ENCODE measurements around the gene KLHL12. TPM values are rescaled to one million over a fixed set of nuclear protein-coding genes. Genes with fewer than 3 reads are reported as not detected.

KLHL12 gene
- total and polyA plus RNA-seq, 2 donors (not counting 1 experiment from before 2014, with no cell fraction given): 14.6 to 25.5 TPM

DNA sequence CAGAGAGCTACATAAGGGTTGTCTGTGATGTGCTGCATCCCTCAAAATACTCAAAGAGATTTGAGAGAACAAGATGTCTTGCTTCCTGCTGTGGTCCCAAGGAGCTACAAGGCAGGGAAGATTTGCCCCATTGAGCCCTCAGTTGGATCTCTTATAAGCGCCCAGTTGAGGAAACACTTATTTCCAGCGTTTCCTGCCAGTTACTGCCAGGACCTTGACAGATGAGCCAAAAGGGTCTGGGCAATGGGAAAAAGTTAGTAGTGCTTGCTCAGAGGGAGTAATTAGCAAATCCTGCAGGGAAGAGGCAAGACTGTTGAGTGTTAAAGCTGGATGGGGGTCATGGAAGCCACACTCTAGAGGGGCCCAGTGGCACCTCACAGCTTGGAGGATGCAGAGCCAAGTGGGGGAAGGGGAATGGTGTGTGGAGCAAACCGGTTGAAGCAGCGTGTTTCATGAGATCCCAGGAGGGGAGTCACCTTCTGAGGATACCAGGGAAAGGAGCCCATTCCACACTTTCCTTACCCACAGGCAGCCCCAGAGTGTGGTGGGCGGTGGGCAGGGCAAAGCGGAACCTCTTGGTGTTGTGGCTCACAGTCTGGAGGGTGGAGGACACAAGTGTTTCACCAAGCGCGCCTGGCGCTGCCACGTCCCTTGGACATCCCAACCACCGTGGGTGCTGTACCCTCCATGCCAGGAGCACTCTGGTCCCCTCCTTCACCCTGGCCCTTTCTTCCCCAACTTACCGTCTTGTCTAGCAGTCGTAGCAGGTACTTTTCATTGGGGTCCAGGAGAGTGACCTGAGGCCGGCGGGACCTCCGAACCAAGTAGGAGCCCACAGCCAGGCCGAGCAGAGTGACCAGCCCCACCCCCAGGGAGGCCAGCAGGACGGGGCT, 39.2 kb upstream of the KLHL12 start:
- WGBS (ENCODE audit: insufficient coverage): 49% methylated on average over 15 of the region's 18 CpGs
- H3K79me2 ChIP-seq (ENCODE audit: control insufficient read depth, insufficient read depth, low read length): no peaks in the 10 kb centered on the region
- intact Hi-C loops (cut with micrococcal nuclease): loop anchor here (5.0 to 10.0 kb wide), 2 partner anchors 61 to 801 kb away; partner anchors contain the start of genes PPFIA4 and PTPN7
- Mint-ChIP-seq H3K27ac (peak overlapping the region; percentile 81), H3K4me3 (peak overlapping the region; percentile 97), H3K9me3 (ENCODE audit: insufficient read depth) (no peaks in the 10 kb centered on the region), H3K4me1 (peaks cover 39% of the 10 kb centered on the region), H3K27me3 (no peaks in the 10 kb centered on the region)
- peaks cover 28 to 38% of the 10 kb centered on the region in 2 donors for H3K4me1 ChIP-seq (ENCODE audit: control insufficient read depth in 2 of 2, insufficient read depth in 2 of 2, low read length in 2 of 2)
- H3K4me2 ChIP-seq (replicated peaks; ENCODE audit: low read depth, low read length, poor library complexity, severe bottlenecking): peak overlapping the region; percentile 98
- peaks cover 4 to 21% of the 10 kb centered on the region in 2 experiments for H3K36me3 ChIP-seq (replicated peaks in 1 of 2; ENCODE audit: control extremely low read depth in 1 of 2, control insufficient read depth in 1 of 2, extremely low read depth in 1 of 2, insufficient read depth in 2 of 2, low read length in 1 of 2)
- peak overlapping the region; percentile 96 for H2AFZ ChIP-seq (ENCODE audit: insufficient read depth, low read depth, low read length, poor library complexity, severe bottlenecking)
- ChIA-PET CTCF (no interaction called here), POLR2A (no interaction called here)
- no peaks in the 10 kb centered on the region for H3K9me3 ChIP-seq (ENCODE audit: control extremely low read depth in 1 of 3, control insufficient read depth in 2 of 3, insufficient read depth in 1 of 3, low read length in 2 of 3)
- H3K27ac ChIP-seq (ENCODE audit: low read length in 2 of 2): peak overlapping the region; percentile 80 to 86
- H3K27me3 ChIP-seq (replicated peaks in 1 of 4; ENCODE audit: control extremely low read depth in 1 of 4, control insufficient read depth in 3 of 4, insufficient read depth in 4 of 4, low read length in 3 of 4): no peaks in the 10 kb centered on the region
- ATAC-seq (ENCODE audit: low read depth) (no peak), DNase-seq (no peak)
- peak overlapping the region in 4 of 5 experiments; percentile 80 to 88 (median 86) for H3K4me3 ChIP-seq (ENCODE audit: control extremely low read depth in 1 of 5, extremely low read depth in 1 of 5, insufficient read depth in 1 of 5, low read depth in 2 of 5, low read length in 4 of 5)
- TF ChIP-seq EZH2 (IDR thresholded peaks at IDR 0.05; ENCODE audit: borderline replicate concordance, insufficient read depth, low read depth, low read length, poor library complexity, severe bottlenecking): no peak
- TF ChIP-seq, protein P1, sequence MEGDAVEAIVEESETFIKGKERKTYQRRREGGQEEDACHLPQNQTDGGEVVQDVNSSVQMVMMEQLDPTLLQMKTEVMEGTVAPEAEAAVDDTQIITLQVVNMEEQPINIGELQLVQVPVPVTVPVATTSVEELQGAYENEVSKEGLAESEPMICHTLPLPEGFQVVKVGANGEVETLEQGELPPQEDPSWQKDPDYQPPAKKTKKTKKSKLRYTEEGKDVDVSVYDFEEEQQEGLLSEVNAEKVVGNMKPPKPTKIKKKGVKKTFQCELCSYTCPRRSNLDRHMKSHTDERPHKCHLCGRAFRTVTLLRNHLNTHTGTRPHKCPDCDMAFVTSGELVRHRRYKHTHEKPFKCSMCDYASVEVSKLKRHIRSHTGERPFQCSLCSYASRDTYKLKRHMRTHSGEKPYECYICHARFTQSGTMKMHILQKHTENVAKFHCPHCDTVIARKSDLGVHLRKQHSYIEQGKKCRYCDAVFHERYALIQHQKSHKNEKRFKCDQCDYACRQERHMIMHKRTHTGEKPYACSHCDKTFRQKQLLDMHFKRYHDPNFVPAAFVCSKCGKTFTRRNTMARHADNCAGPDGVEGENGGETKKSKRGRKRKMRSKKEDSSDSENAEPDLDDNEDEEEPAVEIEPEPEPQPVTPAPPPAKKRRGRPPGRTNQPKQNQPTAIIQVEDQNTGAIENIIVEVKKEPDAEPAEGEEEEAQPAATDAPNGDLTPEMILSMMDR (IDR thresholded peaks at IDR 0.05): no peak
- no peaks in the 10 kb centered on the region for H4K20me1 ChIP-seq (ENCODE audit: control insufficient read depth, insufficient read depth, low read length, poor library complexity, severe bottlenecking)
- H3K9ac ChIP-seq (ENCODE audit: low read length): peak overlapping the region; percentile 88

DNA sequence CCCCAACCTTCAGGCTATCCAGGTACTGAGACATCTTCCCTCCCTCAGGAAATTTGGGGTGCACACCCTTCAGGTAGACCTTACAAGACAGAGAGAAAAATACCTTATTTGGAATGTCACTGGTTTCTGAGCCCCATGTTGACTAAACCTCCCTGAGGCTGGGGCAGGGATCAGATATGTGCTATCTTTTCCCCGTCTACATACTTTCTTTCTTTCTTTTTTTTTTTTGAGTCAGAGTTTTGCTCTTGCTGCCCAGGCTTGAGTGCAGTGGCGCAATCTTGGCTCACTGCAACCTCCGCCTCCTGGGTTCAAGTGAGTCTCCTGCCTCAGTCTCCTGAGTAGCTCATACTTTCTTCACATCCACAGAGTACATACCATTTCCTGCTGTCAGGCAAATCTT, 38.4 kb upstream of the KLHL12 start:
- ATAC-seq (ENCODE audit: low read depth): no peak
- Histone ChIP-seq H3K4me1 (ENCODE audit: control insufficient read depth in 2 of 2, insufficient read depth in 2 of 2, low read length in 2 of 2) (peaks cover 28 to 38% of the 10 kb centered on the region in 2 donors), H3K27me3 (replicated peaks in 1 of 4; ENCODE audit: control extremely low read depth in 1 of 4, control insufficient read depth in 3 of 4, insufficient read depth in 4 of 4, low read length in 3 of 4) (no peaks in the 10 kb centered on the region), H2AFZ (ENCODE audit: insufficient read depth, low read depth, low read length, poor library complexity, severe bottlenecking) (no peak overlapping the region), H3K27ac (ENCODE audit: low read length in 2 of 2) (no peak overlapping the region), H3K36me3 (replicated peaks in 1 of 2; ENCODE audit: control extremely low read depth in 1 of 2, control insufficient read depth in 1 of 2, extremely low read depth in 1 of 2, insufficient read depth in 2 of 2, low read length in 1 of 2) (peaks cover 4 to 21% of the 10 kb centered on the region in 2 experiments), H4K20me1 (ENCODE audit: control insufficient read depth, insufficient read depth, low read length, poor library complexity, severe bottlenecking) (no peaks in the 10 kb centered on the region), H3K9ac (ENCODE audit: low read length) (no peak overlapping the region), H3K4me3 (ENCODE audit: control extremely low read depth in 1 of 5, extremely low read depth in 1 of 5, insufficient read depth in 1 of 5, low read depth in 2 of 5, low read length in 4 of 5) (no peak overlapping the region), H3K9me3 (ENCODE audit: control extremely low read depth in 1 of 3, control insufficient read depth in 2 of 3, insufficient read depth in 1 of 3, low read length in 2 of 3) (no peaks in the 10 kb centered on the region), H3K4me2 (replicated peaks; ENCODE audit: low read depth, low read length, poor library complexity, severe bottlenecking) (no peak overlapping the region), H3K79me2 (ENCODE audit: control insufficient read depth, insufficient read depth, low read length) (no peaks in the 10 kb centered on the region)
- POLR2A ChIA-PET: no interaction called here
- no peak for DNase-seq
- H3K27ac Mint-ChIP-seq: peak overlapping the region; percentile 3
- CTCF ChIA-PET: interaction anchor here (0.6 kb wide), 1 partner anchor 34 kb away, joined by 3 read pairs; no protein-coding TSS in a partner anchor
- H3K4me1 Mint-ChIP-seq: peaks cover 37% of the 10 kb centered on the region
- intact Hi-C loops (cut with micrococcal nuclease): loop anchor here (5.0 to 10.0 kb wide), 2 partner anchors 62 to 801 kb away; partner anchors contain the start of genes PPFIA4 and PTPN7
- H3K4me3 Mint-ChIP-seq: peak overlapping the region; percentile 97
- H3K27me3 Mint-ChIP-seq: no peaks in the 10 kb centered on the region
- WGBS (ENCODE audit: insufficient coverage): 100% methylated on average over 2 of the region's 3 CpGs
- TF ChIP-seq, protein P1 (IDR thresholded peaks at IDR 0.05): no peak
- no peak for TF ChIP-seq EZH2 (IDR thresholded peaks at IDR 0.05; ENCODE audit: borderline replicate concordance, insufficient read depth, low read depth, low read length, poor library complexity, severe bottlenecking)
- H3K9me3 Mint-ChIP-seq (ENCODE audit: insufficient read depth): no peaks in the 10 kb centered on the region

Measured in B cell (primary cell).